ENCODE results near the gene CDH23.
A peak's percentile ranks its signal among the peaks of the same experiment; 100 is the strongest.

The CDH23 gene

DNA sequence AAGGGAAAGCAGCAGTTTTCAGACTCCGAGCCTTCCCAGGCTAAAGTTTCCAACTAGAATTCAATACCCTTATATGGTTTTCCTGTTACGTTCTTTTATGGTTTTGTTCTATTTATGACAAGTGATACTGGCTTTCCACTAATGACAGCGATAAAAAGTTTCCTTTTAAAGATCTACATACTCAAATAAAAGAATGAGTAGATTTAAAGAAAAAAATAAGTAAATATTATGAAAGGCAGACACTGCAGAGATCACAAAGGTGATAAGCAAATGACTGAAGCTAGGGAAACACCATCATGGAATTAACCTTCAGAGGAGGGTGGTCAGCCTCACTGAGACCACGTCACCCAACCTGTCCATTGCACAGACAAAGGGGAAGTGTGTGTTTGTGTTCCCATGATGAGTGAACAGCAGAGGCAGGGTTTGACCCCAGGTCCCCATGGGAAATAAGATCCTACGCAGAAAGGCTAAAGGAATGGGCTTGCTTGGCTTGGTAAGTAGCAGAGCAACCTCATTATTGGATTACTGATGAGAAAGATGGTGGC, 372.6 kb downstream of the CDH23 start:
- no peak for DNase-seq

DNA sequence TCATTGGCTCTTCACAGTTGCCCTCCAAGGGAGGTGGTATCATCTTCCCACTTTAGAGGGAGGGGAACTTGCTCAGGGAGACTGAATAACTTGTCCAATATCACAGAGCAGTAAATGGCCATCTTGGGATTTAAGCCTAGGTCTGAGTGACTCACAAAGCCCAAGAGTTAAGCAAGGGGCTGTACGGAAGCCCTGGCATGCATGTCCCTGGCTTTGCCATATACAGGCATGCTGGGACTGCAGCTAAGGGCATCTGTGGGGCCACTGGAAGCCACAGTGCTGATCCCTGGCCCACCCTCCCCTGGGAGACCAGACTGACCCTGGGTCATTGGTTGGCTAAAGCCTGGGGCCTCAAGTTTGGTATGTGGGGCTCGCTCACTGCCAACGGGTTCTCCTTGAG, 373.5 kb downstream of the CDH23 start:
- Mint-ChIP-seq H3K9me3 (no peaks in the 10 kb centered on the region), H3K36me3 (ENCODE audit: low read depth) (no peaks in the 10 kb centered on the region), H3K4me1 (peaks cover 43% of the 10 kb centered on the region), H3K27ac (no peak overlapping the region), H3K4me3 (no peak overlapping the region), H3K27me3 (ENCODE audit: low read depth, poor library complexity) (peaks cover 30% of the 10 kb centered on the region)
- TF ChIP-seq, protein P1, sequence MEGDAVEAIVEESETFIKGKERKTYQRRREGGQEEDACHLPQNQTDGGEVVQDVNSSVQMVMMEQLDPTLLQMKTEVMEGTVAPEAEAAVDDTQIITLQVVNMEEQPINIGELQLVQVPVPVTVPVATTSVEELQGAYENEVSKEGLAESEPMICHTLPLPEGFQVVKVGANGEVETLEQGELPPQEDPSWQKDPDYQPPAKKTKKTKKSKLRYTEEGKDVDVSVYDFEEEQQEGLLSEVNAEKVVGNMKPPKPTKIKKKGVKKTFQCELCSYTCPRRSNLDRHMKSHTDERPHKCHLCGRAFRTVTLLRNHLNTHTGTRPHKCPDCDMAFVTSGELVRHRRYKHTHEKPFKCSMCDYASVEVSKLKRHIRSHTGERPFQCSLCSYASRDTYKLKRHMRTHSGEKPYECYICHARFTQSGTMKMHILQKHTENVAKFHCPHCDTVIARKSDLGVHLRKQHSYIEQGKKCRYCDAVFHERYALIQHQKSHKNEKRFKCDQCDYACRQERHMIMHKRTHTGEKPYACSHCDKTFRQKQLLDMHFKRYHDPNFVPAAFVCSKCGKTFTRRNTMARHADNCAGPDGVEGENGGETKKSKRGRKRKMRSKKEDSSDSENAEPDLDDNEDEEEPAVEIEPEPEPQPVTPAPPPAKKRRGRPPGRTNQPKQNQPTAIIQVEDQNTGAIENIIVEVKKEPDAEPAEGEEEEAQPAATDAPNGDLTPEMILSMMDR (IDR thresholded peaks at IDR 0.05), result no peak
- no peak for DNase-seq

More for the DNA sequence above, 372.6 kb downstream of the CDH23 start:
- TF ChIP-seq, protein P1 (IDR thresholded peaks at IDR 0.05), result no peak
- Mint-ChIP-seq H3K4me1 (peaks cover 43% of the 10 kb centered on the region), H3K9me3 (no peaks in the 10 kb centered on the region), H3K27ac (no peak overlapping the region), H3K4me3 (no peak overlapping the region), H3K27me3 (ENCODE audit: low read depth, poor library complexity) (peaks cover 27% of the 10 kb centered on the region), H3K36me3 (ENCODE audit: low read depth) (no peaks in the 10 kb centered on the region)

DNA sequence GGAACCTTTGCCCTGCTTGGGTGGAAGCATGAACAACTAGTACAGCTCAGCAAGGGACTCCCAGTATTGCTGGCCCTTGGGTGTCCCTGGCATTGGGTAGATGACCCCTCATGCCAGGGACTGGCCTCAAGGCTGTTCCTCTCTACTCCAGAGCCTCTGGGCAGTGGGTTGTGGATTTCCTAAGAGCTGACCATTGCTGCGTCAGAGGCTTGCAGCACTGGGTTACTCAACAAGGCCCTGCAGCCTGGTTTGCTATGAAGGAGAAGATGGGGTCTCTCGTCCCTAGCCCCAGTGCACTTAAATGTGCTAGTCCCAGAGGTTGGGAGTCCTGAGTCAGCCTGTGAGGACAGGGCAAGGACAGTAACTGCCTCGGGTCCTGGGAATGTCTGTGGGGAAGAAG, 374.1 kb downstream of the CDH23 start:
- DNase-seq, result no peak
- Mint-ChIP-seq H3K9me3 (no peaks in the 10 kb centered on the region), H3K27ac (no peak overlapping the region), H3K4me3 (no peak overlapping the region), H3K4me1 (peaks cover 41% of the 10 kb centered on the region), H3K36me3 (ENCODE audit: low read depth) (no peaks in the 10 kb centered on the region), H3K27me3 (ENCODE audit: low read depth, poor library complexity) (peaks cover 30% of the 10 kb centered on the region)
- TF ChIP-seq, protein P1 (IDR thresholded peaks at IDR 0.05), result no peak

DNA sequence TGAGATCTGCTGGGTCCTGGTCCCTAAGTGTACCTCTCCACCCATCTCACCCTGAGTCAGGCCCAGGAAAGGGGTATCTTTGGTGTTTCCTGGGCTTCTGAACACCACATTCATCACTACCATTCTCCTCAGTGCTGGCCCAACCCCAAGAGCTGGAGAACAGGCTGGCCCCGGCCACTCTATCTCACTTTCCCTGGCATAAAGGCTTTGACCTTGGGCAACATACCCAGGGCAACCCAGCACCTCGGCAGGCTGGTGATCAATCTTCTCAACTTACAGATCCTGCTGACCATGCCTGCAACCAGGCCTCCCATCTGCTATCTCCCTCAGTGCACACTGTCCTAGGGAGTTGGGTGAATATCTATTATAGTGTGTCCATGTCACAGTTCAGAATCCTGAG, 374.5 kb downstream of the CDH23 start:
- no peak overlapping the region for H3K4me3 Mint-ChIP-seq
- no peak for DNase-seq
- H3K27me3 Mint-ChIP-seq (ENCODE audit: low read depth, poor library complexity), result peaks cover 30% of the 10 kb centered on the region
- no peak overlapping the region for H3K27ac Mint-ChIP-seq
- TF ChIP-seq, protein P1 (IDR thresholded peaks at IDR 0.05), result no peak
- H3K36me3 Mint-ChIP-seq (ENCODE audit: low read depth), result no peaks in the 10 kb centered on the region
- H3K4me1 Mint-ChIP-seq, result peaks cover 39% of the 10 kb centered on the region
- H3K9me3 Mint-ChIP-seq, result no peaks in the 10 kb centered on the region

DNA sequence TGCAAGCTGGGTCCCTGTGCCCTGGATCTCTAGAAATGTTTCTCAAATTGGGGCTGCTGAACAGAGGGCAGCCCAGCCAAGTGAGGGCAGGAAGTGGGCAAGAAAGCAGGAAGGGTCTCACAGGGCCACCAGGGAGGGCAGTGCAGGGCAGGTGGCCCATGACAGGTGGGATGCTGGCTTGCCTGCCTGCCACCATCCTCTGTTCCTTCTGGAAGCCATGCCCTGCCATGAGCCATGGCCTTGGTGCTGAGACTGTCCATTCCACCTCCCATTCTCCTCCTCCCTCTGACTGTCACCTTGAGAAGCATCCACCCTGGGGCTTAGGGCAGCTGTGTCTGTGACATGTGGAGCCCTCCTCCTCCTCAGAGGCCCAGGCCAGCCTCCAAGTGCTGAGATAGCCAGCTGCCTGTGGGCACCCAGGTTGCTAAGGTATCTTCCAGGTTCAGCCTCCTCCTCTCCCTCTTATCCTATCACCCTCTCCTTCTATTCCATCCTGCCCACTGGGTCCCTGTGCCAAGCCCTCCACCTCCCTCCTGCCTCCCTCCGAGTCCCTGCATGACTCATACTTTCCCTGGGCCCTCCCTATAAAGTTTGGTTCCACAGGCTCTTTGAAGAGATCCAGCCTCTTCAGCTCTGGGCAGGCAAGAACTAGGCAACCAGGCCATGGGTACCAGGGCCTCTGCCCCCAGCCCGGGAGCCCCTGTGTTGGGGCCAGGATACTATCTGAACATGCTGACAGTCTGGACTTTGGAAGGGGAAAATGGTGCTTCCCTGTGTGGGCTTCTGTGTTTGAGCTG, 375.3 kb downstream of the CDH23 start:
- no peak overlapping the region for H3K27ac Mint-ChIP-seq
- peaks cover 30% of the 10 kb centered on the region for H3K27me3 Mint-ChIP-seq (ENCODE audit: low read depth, poor library complexity)
- TF ChIP-seq, protein P1 (IDR thresholded peaks at IDR 0.05), result no peak
- no peak overlapping the region for H3K4me3 Mint-ChIP-seq
- H3K36me3 Mint-ChIP-seq (ENCODE audit: low read depth), result no peaks in the 10 kb centered on the region
- H3K9me3 Mint-ChIP-seq, result no peaks in the 10 kb centered on the region
- peaks cover 32% of the 10 kb centered on the region for H3K4me1 Mint-ChIP-seq
- no peak for DNase-seq

DNA sequence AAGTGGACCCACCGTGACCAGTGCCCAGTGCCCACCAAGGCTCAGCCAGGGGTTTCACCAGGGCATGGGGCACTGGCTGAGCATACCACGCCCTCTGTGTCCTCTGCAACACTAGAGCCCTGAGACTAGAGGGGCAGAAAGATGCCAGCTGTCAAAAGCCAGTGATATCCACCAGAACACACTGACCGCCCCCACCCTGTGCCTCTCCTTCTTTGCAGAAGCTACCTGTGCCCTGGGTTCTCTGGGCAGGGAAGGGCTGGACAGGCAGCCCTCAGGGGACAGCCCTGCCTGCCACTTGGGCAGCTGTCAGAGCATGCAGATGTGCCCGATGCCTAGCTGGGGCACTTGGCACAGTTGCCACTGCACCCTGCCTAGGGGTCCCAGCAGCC, 376.1 kb downstream of the CDH23 start:
- Mint-ChIP-seq H3K9me3 (no peaks in the 10 kb centered on the region), H3K36me3 (ENCODE audit: low read depth) (no peaks in the 10 kb centered on the region), H3K27ac (no peak overlapping the region), H3K4me3 (peak overlapping the region; percentile 66), H3K4me1 (peaks cover 24% of the 10 kb centered on the region), H3K27me3 (ENCODE audit: low read depth, poor library complexity) (peaks cover 30% of the 10 kb centered on the region)
- TF ChIP-seq, protein P1 (IDR thresholded peaks at IDR 0.05), result no peak
- DNase-seq, result no peak
